NCI-H187 (cell line): Measurements from ENCODE around the gene ANO9.

Experiments
- DNase-seq, 2 experiments: peaks; one replicate each; lab custom pipeline; 2025; lab: John Stamatoyannopoulos, UW

ANO9 gene

GRCh38 chr11:441418-442274 is at the start of gene ANO9:
ANO9 (minus strand) TSS chr11:442011; CDS start chr11:441926, 85 bp downstream.
- DNase-seq: peak; percentile 29 to 84

GRCh38 chr11:491358-491757 is 49.5 kb upstream of the ANO9 start:
- DNase-seq: no peak

GRCh38 chr11:490930-491260 is 49.1 kb upstream of the ANO9 start:
- no peak for DNase-seq

GRCh38 chr11:490186-490929 is 48.5 kb upstream of the ANO9 start:
- DNase-seq: no peak

GRCh38 chr11:489610-490185 is 47.9 kb upstream of the ANO9 start:
- no peak for DNase-seq

- no peak for DNase-seq
Observed at GRCh38 chr11:488992-489391, 47.2 kb upstream of the ANO9 start.

GRCh38 chr11:488579-488978 is 46.8 kb upstream of the ANO9 start:
- DNase-seq: no peak

GRCh38 chr11:488062-488461 is 46.3 kb upstream of the ANO9 start:
- DNase-seq: no peak

- no peak for DNase-seq
Observed at GRCh38 chr11:487571-488021, 45.8 kb upstream of the ANO9 start.

GRCh38 chr11:486189-486588 is 44.4 kb upstream of the ANO9 start:
- no peak for DNase-seq

- DNase-seq: no peak
Observed at GRCh38 chr11:484616-485015, 42.8 kb upstream of the ANO9 start.

GRCh38 chr11:479311-479710 is 37.5 kb upstream of the ANO9 start:
- no peak for DNase-seq

GRCh38 chr11:477052-477715 is 35.4 kb upstream of the ANO9 start:
- no peak for DNase-seq

GRCh38 chr11:476416-476815 is 34.6 kb upstream of the ANO9 start:
- DNase-seq: no peak

- DNase-seq: no peak
Observed at GRCh38 chr11:475941-476340, 34.1 kb upstream of the ANO9 start.

- no peak for DNase-seq
Observed at GRCh38 chr11:474914-475506, 33.2 kb upstream of the ANO9 start.

- DNase-seq: no peak
Observed at GRCh38 chr11:473962-474785, 32.4 kb upstream of the ANO9 start.

- no peak for DNase-seq
Observed at GRCh38 chr11:473415-473814, 31.6 kb upstream of the ANO9 start.

- DNase-seq: no peak
Observed at GRCh38 chr11:472816-473215, 31.0 kb upstream of the ANO9 start.

- DNase-seq: no peak
Observed at GRCh38 chr11:472272-472671, 30.5 kb upstream of the ANO9 start.

- no peak for DNase-seq
Observed at GRCh38 chr11:471468-472145, 29.8 kb upstream of the ANO9 start.
